NB4 (cell line): ENCODE data around the gene ABCA10.

Experiments used
- MYC ChIP-seq: IDR thresholded peaks from 2 replicates; pipeline ENCODE4 v1.6.1; 2011; ENCODE audit warnings: low read depth, low read length
- TF ChIP-seq, protein P1 (sequence below): IDR thresholded peaks from 2 replicates; pipeline ENCODE4 v1.6.1; 2011; ENCODE audit warnings: low read depth, low read length
- TF ChIP-seq, protein P2 (sequence below): IDR thresholded peaks from one replicate; pipeline ENCODE4 v1.5.1; 2012; ENCODE audit warnings: low read depth, low read length

DNA sequence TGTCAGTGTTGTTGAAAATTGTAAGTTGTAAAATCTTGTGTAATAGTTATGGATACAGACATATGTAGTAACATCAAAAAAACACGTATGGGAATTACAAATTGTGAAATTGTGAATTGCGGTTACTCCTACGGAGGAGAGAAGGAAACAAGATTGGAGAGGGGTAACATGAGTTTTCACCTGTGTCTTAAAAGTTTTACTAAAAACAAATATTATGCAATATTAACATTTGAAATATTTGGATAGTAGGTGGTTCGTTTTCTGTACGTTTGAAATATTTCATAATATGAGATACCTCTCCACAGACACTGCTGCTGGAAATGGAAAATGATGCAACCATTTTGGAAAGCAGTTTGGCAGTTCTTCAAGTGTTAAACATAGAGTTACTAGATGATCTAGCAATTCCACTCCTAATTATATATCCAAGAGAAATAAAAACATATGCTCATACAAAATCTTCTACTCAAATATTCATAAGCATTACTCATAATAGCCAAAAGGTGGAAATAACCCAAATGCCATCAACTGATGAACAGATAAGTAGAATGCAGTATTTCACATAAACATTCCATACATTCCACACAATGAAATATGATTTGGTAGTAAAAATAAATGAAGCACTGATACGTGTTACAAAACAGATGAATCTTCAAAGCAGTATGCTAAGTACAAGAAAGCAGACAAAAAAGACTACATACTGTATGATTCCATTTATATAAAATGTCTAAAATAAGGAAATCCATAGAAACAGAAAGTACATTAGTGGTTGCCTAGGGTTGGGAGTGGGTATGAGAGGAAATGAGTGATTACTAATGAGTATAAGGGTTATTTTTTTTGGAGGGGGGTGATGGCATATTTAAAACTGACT is 40.7 kb upstream of the ABCA10 start:
- TF ChIP-seq, protein P1, sequence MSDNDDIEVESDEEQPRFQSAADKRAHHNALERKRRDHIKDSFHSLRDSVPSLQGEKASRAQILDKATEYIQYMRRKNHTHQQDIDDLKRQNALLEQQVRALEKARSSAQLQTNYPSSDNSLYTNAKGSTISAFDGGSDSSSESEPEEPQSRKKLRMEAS = no peak
- TF ChIP-seq, protein P2, sequence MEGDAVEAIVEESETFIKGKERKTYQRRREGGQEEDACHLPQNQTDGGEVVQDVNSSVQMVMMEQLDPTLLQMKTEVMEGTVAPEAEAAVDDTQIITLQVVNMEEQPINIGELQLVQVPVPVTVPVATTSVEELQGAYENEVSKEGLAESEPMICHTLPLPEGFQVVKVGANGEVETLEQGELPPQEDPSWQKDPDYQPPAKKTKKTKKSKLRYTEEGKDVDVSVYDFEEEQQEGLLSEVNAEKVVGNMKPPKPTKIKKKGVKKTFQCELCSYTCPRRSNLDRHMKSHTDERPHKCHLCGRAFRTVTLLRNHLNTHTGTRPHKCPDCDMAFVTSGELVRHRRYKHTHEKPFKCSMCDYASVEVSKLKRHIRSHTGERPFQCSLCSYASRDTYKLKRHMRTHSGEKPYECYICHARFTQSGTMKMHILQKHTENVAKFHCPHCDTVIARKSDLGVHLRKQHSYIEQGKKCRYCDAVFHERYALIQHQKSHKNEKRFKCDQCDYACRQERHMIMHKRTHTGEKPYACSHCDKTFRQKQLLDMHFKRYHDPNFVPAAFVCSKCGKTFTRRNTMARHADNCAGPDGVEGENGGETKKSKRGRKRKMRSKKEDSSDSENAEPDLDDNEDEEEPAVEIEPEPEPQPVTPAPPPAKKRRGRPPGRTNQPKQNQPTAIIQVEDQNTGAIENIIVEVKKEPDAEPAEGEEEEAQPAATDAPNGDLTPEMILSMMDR = no peak
- no peak for TF ChIP-seq MYC
